ENCODE data around the gene USP46. TPM values are rescaled to one million over a fixed set of nuclear protein-coding genes. Genes with fewer than 3 reads are reported as not detected.

The USP46 gene
- total RNA-seq: 25.3 TPM

GRCh38 chr4:52659001-52659721 lies at the start of gene USP46:
Gene USP46 (minus strand): TSS chr4:52659301. CDS start chr4:52659150, 151 bp downstream.

Other genes starting within 250 kb of the USP46 start
- 2.3 TPM for gene ERVMER34-1, start 92.1 kb upstream of the USP46 start, total RNA-seq
- 33.7 TPM for gene RASL11B, start 203.0 kb upstream of the USP46 start, total RNA-seq

All from metanephros (tissue), 1 donor.